Measurements from ENCODE around the gene TIMP4.

DNA sequence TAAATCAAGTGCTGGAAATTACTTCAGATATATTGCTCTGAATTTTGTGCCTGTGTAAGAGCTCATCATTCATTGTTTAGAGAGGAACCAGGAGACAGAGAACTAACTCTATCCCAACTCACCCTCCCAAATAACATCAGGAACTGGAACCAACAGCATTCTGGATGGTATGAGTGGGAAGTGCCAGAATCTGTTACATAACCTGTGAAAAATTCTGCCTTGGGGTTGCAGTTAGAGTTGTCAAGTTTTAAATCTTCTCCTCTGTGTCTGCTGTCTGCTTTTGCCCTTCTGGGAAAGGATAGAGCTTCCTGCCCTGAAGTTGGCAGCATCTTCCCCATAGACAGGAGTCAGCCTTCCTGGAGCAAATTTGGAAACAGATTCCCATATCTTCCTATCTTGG, 41.2 kb downstream of the TIMP4 start:
- TF ChIP-seq, protein P1, sequence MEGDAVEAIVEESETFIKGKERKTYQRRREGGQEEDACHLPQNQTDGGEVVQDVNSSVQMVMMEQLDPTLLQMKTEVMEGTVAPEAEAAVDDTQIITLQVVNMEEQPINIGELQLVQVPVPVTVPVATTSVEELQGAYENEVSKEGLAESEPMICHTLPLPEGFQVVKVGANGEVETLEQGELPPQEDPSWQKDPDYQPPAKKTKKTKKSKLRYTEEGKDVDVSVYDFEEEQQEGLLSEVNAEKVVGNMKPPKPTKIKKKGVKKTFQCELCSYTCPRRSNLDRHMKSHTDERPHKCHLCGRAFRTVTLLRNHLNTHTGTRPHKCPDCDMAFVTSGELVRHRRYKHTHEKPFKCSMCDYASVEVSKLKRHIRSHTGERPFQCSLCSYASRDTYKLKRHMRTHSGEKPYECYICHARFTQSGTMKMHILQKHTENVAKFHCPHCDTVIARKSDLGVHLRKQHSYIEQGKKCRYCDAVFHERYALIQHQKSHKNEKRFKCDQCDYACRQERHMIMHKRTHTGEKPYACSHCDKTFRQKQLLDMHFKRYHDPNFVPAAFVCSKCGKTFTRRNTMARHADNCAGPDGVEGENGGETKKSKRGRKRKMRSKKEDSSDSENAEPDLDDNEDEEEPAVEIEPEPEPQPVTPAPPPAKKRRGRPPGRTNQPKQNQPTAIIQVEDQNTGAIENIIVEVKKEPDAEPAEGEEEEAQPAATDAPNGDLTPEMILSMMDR (IDR thresholded peaks at IDR 0.05) = no peak
- TF ChIP-seq POLR2A (IDR thresholded peaks at IDR 0.05; ENCODE audit: low read length) = no peak
- no peak for TF ChIP-seq JUN (IDR thresholded peaks at IDR 0.05)
- no peak for TF ChIP-seq KDM5A (IDR thresholded peaks at IDR 0.05)
- TF ChIP-seq, protein P2, sequence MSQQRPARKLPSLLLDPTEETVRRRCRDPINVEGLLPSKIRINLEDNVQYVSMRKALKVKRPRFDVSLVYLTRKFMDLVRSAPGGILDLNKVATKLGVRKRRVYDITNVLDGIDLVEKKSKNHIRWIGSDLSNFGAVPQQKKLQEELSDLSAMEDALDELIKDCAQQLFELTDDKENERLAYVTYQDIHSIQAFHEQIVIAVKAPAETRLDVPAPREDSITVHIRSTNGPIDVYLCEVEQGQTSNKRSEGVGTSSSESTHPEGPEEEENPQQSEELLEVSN (IDR thresholded peaks at IDR 0.05; ENCODE audit: borderline replicate concordance, low read depth) = no peak

All from A549 (cell line).